GM12872 (cell line): ENCODE results near the gene CATSPERE.

Experiments used
- TF ChIP-seq, protein P1 (sequence below): IDR thresholded peaks from 3 replicates; pipeline ENCODE4 v1.5.1; 2011; ENCODE audit warnings: low read depth, mild to moderate bottlenecking, low read length, moderate library complexity; ENCODE audit not compliant: insufficient read depth

The CATSPERE gene

DNA sequence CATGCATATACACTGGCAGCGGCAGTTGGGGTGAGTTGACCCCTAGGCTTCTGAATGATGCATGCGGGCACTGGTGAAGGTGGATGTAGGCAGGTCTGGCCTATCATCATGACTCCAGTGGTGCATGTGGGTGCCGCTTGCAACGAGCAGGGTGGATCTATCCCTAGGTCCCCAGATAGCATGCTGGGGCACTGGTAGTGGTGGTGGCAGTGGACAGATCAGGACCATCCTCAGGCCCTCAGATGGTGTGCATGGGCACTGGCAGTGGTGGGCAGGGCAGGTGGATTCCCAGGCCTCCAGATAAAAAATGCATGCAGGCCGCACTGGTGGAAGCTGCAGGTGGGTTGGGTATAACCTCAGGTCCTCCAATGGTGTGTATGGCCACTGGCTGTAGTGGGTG, 52.4 kb downstream of the CATSPERE start:
- TF ChIP-seq, protein P1, sequence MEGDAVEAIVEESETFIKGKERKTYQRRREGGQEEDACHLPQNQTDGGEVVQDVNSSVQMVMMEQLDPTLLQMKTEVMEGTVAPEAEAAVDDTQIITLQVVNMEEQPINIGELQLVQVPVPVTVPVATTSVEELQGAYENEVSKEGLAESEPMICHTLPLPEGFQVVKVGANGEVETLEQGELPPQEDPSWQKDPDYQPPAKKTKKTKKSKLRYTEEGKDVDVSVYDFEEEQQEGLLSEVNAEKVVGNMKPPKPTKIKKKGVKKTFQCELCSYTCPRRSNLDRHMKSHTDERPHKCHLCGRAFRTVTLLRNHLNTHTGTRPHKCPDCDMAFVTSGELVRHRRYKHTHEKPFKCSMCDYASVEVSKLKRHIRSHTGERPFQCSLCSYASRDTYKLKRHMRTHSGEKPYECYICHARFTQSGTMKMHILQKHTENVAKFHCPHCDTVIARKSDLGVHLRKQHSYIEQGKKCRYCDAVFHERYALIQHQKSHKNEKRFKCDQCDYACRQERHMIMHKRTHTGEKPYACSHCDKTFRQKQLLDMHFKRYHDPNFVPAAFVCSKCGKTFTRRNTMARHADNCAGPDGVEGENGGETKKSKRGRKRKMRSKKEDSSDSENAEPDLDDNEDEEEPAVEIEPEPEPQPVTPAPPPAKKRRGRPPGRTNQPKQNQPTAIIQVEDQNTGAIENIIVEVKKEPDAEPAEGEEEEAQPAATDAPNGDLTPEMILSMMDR = no peak

DNA sequence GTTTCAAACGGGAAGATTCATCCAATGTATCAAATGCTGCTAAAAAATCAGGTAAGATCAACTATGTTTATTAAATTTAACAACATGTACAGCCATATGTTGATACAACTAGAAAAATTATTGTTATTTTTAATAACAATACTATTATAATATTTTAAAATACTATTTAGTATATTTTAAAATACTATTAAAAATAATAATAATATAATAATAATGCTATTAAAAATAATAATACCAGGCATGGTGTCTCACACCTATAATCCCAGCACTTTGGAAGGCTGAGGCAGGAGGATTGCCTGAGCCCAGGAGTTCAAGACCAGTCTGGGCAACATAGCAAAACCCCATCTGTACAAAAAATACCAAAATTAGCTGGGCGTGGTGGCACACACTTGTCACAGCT, 54.6 kb downstream of the CATSPERE start:
- TF ChIP-seq, protein P1 = no peak

DNA sequence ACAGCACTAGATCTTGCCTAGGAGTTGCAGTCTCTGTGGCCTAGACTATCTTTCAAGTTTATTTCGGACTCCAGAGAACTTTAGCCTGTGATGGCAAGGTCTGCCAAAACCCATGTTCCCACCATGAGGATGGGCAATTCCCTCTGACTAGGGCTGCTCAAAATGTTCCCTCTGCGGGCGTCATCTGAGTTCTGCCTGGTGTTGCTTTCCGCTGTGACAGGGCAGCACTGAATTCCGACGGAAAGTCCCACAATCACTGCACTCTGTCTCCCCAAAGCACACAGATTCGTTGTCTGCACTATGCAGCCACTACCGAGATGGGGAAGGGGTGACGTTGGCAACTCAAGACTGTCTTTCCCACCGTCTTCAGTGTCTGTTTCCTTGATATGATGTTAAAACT, 75.2 kb downstream of the CATSPERE start:
- TF ChIP-seq, protein P1 = no peak

DNA sequence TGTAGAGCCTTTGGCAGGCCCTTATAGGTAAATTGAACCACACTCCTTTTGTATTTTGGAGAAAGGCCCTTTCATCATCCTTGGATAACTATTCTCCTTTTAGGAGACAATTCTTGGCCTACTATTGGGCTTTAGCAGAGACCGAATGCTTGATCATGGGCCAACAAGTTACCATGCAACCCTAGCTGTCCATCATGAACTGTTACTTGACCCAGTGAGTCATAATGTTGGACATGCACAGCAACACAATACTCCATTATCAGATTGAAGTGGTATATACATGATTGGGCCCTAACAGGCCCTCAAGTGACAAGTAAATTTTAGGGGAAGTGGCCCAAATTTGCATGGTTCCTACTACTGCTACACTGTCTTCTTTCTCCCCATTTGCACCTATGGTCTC, 84.4 kb downstream of the CATSPERE start:
- TF ChIP-seq, protein P1 = no peak

DNA sequence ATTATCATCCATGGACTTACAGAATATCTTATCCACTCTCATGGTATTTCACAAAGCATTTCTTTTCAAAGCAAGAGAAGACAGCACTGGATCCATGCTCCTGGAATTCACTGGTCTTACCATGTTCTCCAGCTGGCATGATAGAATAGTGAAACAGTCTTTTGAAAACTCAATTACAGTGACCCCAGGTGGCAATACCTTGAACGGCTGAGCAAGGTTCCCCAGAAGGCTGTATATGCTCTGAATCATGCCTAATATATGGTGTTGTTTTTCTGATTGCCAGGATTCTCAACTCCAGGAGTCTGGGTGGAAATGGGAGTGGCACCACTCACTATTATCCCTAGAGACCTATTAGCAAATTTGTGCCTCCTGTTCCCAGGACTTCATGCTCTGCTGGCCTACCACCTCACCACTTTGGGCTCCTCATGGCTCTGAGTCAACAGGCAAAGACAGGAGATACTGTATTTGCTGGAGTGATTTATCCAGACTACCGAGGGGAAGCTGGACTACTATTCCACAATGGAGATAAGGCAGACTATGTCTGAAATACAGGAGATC, 87.6 kb downstream of the CATSPERE start:
- TF ChIP-seq, protein P1 = no peak

DNA sequence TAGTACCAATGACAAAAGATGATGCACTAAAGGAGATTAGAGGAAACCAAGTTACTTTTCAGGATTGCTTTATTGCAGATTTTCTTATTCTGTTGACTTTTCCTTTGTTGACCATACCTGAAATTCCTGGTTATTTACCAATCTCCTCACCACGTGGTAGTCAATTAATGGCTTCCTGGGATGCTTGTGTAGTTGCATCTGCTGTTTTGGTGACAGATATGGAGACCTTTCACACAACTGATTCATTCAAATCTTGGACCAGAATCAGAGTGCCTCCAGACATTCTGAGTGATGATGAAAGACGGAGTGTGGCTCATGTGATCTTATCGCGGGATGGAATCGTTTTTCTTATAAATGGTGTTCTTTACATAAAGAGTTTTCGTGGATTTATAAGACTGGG, 91.3 kb downstream of the CATSPERE start:
- TF ChIP-seq, protein P1 = no peak

DNA sequence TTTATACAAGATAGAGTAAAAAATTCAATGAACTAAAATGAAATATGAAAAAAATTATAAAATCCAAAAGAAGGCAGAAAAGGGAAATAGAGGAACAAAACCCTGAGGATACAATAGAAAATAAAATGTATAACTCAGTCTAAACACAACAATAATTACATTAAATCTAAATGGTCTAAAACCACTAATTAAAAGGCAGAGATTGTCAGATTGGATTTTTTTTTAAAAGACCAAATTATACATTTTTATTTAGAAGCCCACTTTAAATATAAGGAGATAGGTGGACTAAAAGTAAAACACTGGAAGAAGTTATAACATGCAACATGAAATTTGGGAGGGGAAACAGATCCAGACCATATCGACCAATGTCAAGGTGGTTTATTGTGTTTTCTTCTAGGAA, 95.2 kb downstream of the CATSPERE start:
- TF ChIP-seq, protein P1 = no peak
